HG03280 (cell line): ENCODE results near the gene MSI2.

Experiments
- ATAC-seq: cut with Tn5 transposase; IDR thresholded peaks from one replicate; pipeline ENCODE4 v1.9.1; 2021; ENCODE audit warnings: mild to moderate bottlenecking, moderate library complexity; ENCODE audit not compliant: unreplicated experiment

Gene MSI2

DNA sequence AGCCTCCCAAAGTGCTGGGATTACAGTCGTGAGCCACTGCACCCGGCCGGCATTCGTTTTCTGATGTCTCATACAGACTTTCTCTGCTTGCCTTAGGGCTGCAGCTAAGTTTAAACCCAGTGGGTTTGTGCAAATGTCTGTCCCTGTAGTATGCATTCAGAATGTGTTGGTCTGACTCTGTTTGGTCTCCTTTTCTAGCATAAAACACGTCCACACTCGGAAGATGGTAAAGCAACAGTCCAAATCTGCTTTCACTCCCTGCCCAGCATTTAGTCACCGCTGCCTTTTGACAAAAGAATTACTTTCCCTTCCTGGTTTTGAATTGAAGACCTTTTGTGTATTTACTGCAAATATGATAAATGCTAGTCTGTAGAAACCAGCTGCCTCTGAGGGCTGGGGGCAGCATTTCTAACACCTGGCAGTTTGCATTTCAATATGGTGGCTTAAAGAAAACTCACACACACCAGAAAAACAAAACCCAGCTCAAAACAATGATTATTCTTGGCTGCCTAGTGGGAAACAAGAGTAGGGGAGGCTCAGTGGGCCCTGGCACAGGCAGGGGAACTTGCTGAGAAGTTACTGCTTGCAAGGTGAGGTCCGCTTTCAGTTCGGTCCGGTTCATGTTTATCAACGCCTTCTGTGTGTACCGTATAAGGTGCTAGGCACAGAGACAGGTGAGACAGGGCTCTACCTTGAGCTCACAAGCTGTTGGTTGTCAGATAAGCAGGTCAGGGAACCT is 56.9 kb downstream of the MSI2 start:
- ATAC-seq, result no peak

DNA sequence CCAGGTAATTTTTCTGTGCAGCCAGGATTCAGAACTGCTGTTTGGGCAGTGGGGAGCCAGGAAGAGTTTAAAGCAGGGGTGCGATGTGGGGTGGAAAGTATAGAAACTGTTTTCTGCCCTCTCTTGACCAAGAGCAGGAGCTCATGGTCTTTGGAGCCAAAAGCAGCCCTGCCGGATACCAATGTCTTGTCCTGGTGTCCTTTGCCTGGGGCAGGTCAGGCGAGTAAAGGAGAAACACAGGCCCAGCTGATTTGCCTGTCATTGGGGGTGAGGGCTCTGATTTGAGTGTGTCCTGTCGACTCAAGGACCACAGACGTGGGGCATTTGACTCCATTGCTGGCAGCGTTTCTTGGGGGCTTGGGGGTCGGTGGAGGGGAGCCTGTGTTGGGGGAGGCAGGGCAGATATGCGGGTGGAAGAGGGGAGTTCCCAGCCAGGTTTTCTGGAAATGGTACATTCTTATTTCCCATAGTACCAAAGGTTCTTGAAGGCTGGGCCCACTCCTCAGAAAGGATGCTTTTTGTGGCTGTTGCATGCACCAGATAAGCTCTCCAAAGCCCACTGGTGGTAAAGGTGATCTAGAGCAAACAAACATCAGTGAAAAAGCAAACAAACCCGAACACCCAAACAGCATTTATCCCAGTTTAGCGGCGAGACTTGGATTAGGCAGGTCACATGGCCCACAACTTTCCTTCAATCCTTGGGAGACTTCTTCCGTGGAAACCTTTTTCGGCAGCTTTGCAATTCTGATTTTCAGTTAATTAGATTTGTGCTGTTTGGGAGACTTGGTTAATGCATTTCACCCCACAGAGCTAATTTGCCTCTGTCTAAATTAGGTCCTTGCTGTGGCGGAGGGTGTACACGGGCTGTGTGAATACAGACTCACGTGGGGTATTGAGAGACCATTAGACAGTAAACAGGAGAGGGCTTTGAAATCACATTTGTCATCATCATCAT is 59.0 kb downstream of the MSI2 start:
- no peak for ATAC-seq

DNA sequence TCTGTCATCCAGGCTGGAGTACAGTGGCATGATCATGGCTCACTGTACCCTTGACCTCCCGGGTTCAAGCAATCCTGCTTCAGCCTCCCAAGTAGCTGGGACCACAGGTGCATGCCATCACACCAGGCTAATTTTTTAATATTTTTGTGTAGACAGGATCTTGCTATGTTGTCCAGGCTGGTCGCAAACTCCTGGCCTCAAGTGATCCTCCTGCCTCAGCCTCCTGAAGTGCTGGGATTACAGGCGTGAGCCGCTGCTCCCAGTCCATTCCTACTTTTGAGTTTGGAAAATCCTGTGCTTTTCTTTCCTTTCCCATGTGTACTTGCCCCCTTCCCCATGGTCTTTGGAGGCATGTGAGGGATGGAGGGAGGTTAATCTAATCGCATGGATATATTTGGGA is 60.0 kb downstream of the MSI2 start:
- no peak for ATAC-seq

DNA sequence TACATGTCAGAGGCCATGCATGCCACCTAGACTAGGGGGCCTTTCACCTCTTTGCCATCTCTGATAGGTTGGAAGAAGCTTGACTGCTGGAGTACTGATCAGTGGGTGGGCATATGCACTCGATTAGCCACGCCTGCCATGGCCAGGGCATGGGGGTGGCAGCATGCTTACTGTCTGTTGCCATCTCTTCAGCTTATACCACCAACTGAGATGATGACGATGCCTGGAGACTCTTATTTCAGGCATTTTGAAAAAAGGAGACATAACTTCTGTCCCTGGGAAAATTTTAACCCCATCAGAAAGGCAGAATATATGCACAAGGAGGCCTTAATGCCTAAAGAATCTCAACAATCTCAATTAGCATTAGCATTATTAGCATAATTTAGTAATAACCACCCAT is 60.8 kb downstream of the MSI2 start:
- ATAC-seq, result no peak

DNA sequence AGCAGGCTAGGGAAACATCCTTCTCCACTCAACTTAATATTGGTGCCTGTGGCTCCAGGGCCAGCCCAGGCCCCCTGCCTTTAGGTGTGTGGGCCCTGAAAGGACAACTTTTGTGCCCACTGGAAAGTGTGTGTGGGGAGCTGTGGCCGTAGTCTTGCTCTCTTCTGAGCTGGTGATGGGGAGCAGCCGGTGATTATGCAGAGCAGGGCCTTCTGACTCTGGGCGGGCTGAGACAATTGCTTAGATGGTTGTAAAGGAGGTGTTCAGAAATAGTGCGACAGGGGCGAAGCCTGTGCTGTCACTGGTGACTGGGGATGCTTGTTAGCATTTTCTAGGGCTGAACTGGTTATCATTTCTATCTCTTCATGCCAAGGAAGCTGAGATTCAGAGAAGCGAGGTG is 62.6 kb downstream of the MSI2 start:
- no peak for ATAC-seq

DNA sequence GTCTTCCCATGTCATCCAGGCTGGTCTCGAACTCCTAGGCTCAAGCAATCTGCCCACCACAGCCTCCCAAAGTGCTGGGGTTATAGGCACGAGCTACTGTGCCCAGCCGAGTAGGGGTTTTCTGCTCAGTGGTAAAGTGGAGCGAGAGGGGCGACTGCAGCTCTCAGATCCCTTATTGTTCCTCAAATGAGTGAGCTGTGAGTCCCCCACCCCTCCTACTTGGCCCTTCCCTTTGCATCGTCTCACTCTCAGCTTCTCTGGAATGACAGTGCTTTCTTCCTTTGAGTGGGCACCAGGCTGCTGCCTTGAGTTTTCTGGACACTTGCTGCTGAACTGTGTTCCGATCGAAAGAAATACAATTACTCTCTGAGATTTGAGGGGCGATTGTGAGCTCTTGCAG is 63.5 kb downstream of the MSI2 start:
- ATAC-seq, result no peak

DNA sequence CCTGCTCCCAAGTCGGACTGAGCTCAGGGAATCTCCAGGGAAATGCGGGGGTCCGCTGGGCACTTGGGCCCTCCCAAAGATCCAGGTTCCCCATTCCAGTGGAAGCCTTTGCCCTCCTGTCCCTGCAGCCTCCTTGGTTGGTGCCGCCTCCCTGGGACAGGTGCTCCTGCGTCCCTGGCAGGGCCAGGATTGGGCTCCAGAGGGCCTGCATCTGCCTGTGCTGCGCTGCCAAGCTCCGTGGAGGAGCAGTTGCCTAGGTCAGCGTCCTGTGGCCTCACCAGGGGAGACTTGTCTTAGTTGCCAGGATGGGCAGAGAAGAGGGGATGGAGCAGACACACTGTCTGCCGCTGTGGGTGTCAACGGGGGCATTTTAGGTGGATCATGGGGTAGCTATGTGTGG is 67.1 kb downstream of the MSI2 start:
- no peak for ATAC-seq

DNA sequence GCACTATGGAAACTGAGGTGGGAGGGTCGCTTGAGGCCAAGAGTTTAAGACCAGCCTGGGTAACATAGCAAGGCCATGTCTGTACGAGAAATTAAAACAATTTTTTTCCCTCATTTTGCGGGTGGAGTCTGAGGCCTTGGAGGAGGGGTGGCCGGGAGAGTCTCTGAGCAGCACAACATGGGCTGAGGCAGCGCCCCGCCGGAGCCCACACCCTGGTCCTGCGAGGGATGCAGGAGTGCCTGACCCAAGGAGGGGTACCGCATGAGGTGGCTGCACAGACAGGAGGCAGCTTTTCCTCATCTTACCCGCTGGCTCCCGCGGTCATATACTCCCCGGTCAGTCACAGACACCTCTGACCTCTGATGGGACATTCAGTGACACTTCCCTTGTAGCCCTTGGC is 67.7 kb downstream of the MSI2 start:
- ATAC-seq, result no peak

DNA sequence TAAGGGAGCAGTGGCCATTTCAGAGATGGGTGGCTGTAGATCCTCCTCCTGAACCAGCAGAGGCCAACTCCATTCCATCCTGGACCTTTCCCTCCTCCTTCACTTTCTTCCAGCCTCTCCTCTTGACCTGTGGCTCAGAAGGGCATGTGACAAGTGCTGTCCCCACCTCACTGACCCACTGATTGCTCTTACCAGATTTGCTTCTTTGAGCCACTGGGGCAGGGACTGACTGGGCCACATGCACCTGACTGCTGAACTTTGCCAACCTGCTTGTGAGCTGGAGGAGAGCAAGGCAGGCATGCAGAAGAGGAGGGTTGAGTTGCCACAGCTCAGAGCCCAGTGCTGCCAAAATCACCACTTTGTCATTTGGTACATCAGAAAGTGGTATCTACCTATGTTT is 68.3 kb downstream of the MSI2 start:
- no peak for ATAC-seq

DNA sequence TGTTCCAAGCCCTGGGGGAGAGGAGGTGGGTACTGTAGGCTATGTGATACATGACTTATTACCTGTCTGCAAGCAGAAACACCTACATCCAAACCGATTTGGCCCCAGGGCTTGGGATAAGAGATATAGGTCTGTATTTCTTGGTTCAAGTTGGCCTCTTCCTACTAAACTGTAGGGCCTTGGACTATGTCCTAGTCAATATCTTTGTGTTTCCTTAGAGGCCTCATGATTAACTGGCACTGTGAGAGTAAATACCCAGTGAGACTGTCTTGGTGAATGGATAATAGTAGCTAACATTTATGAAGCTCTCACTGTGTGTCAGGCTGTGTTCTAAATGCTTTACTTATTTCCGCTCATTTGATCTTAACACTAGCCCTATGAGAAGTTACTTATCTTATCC is 70.0 kb downstream of the MSI2 start:
- ATAC-seq, result no peak

DNA sequence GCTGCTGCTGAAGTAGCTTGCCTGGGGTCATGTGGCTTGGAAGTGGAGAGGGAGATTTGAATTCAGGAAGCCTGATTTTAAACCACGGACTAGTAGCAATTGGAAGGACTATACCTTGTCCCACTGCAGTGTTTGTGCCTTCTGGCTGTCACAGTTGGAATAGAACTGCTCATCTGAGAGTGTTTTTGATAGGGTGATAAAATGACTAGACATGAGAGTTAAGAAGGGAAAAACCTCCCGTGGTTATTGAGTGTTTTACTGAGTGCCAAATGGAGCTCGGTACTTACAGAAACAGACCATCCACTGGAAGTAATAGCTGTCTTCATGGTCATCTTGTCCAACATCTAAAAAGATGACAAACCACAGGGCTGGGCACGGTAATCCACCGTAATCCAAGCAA is 70.4 kb downstream of the MSI2 start:
- no peak for ATAC-seq

DNA sequence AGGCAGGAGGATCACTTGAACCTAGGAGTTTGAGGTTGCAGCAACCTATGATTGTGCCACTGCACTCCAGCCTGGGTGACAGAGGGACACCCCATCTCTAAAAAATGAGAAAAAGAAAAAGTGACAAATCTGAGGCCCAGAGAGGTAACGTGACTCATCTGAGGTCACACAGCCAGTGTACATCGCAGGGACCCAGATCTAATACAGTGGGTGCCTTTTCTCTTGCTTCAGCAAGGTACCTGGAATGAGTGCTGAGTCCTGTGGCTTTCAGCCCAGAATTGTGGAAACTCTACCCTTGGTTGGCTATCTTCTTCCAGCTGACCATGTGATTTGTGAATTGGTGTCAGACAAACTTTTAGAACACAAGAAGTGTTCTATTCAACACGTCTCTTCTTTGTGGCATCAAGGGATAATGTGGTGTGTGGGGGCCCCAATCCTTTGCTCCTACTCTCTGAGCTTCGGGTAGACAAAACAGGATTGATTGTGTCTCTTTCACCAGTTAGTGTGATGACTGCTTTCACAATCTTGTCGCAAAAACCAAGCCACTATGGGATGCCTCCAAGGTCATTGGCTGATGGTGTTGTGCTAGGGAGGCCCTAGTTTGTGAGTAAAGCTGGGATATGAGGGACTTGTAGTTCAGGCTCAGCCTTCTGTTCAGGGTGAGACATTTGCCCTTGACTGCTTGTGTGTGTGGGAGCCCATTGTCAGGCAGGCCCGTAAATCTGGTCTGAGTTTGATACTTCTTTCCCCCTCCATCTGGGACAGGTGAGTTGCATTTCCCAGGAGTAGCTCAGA is 71.0 kb downstream of the MSI2 start:
- ATAC-seq, result no peak

DNA sequence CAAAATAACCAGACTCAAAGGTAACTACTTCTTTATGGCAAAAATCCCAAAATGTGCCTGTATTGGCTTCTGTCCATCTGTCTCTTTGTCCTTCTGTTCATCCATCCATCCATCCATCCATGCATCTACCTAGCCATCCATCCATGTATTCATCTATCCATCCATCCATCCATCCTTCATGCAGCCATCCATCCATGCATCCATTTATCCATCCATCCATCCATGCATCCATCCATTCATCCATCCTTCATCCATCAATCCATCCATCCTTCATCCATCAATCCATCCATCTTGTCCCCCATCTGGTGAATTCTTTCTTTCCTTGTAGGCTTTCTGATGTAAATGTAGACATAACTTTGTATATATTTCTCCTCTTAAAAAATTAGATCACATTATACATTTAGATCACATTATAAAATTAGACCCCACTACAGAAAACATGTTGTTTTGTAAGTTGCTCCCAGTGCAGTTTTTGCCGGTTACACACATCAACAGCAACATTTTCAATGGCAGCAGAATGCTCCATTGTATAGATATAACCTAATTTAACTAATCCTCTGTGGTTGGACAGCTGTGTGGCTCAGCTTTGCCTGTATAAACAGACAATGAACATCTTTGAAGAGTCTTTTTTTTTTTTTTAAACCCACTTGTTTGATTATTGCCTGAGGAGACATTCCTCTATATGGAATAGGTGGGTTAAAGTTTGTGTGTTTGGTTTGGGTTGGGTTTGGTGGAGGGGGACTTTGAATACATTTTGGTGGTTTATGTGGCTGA is 72.0 kb downstream of the MSI2 start:
- ATAC-seq, result no peak

DNA sequence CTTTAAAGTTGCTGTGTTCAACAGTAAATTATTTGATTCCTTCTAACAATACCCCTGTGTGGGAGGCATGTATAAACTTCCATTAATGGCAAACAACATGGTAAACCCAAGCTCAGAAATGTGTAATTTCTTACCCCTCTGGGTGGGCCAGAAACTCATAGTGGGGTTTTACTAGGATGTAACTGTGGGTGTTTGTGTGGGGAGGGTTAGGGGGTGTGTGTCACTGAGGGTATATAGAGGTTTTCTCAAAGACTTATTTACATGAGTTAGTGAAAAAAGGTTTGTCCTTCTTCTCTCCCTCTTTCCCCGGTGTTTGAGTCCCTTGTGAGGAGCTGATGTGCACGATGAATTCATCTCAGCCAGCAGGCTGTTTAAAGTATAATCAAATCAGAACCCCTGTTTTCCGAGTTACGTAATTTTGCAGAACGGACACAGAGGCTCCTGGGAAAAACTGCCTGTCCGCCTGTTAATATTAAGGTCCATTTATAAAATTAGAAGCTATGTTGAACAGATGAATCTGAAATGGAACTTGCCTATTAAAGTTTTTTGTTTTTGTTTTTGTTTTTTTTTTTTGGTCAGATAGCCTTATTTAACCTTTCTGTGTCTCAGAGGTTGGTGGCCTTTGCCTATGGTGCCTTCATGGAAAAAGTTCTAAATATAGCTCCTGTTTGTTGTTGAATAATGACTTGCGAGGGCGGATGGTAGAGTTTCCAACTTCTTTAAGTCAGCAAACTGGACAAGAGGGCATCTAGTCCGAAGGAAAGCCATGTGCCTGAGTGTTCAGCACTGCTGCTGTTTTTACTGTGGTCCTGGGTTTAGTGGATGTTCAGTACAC is 73.3 kb downstream of the MSI2 start:
- no peak for ATAC-seq

DNA sequence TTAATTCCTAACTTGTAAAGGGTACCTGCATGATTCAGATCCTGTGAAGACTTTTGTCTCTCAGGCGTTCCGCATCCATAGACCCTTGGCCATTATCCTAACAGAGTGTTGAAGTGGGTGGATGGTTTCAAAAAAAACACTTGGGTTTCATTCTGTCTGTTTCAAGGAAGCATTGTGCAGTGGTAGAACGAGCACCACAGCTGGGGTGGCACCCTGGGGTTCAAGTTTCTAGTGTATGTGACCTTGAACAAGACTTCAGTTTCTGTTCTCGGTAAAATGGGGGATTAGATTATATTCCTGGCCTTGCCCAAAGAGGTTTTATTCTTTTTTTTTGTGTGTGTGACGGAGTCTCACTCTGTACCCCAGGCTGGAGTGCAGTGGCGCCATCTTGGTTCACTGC is 74.3 kb downstream of the MSI2 start:
- no peak for ATAC-seq

DNA sequence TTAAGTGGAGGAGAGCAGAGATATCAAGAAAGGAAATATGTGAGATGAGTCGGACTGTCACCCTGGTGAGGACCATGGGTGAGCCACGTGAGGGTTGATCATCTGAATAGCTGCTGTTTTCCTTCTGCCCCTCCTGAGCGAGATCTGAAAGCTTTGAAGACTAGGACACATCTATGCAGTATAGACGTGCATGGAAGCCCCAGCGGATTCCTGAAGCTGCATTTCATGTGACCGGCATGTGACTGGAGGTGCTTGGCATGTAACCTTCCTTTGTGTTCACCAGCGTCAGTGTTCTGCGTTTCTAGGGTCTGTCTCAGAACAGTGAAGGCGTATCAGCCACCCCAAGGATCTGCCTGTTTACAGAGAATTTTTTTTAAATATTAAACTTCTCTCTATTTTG is 75.1 kb downstream of the MSI2 start:
- ATAC-seq, result no peak

DNA sequence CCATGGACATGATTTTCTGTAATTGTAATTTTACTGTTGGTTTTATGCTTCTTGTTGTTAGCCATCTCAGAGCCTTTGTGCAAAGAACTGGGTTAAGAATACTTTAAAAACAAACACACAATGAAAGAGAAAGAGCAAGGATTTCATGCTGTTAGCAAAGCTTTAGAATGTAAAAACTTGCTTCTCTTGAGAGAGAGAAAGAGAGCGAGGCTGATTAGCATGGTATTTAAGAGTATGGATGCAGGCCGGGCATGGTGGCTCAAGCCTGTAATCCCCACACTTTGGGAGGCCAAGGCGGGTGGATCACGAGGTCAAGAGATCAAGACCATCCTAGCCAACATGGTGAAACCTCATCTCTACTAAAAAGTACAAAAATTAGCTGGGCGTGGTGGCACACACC is 76.2 kb downstream of the MSI2 start:
- no peak for ATAC-seq

DNA sequence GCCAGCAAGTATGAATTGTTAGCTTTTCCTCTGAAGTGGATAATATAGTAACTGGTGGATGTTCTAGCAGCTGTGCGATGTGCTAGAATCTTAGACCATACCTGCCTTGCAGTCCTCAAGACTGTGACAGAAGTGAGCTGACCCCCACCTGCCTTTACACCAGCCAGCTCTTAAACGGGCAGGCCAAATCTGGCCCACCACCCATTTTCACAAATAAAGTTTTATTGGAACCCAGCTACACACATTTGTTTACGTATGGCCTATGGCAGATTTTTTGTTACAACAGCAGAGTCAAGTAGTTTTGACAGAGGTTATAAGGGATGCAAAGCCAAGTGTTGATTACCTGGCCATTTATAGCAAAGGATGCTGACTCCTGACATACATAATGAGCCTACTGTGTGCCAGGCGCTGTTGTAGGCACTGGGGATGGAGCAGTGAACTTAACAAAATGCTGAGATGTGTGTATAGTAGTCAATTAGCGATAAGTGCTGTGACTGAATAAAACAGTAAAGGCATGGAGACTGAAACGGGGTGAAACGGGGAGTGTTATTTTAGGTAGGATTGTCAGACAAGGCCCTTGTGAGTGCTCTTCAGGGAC is 79.0 kb downstream of the MSI2 start:
- no peak for ATAC-seq

DNA sequence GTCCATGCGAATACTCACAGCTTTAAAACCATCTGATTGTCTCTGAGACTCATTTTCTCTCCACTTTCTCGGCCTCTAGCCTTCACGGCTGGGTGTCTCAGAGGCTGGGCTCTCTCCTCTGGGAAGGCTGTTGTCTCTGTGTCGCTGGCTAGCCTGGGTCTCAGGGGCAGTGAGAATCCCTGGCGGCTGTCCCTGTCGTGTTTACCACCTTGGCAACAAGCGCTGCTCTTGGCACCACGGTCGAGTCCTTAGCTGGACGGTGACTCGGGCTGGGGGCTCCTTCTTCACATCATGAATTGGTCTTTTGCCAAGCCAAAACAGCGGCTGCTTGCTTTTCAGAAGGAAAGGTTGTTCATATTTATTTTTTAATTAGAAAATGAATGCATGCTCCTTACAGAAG is 81.1 kb downstream of the MSI2 start:
- no peak for ATAC-seq
